PFSK-1 (cell line): ENCODE measurements around the gene BAIAP2L1.

Source experiments
- FOXP2 ChIP-seq: optimal IDR thresholded peaks from 2 replicates; pipeline ENCODE3; 2011; ENCODE audit warnings: borderline replicate concordance, control low read depth, inconsistent platforms; ENCODE audit not compliant: insufficient read depth; ENCODE audit errors: extremely low read length, extremely low read depth
- POLR2AphosphoS5 ChIP-seq: IDR thresholded peaks from 2 replicates; pipeline ENCODE4 v1.6.1; 2012; ENCODE audit warnings: low read depth, mild to moderate bottlenecking, control low read depth, low read length, moderate library complexity
- TF ChIP-seq, protein P1 (sequence below), 2 experiments: IDR thresholded peaks; 2 replicates each; pipeline versions ENCODE4 v1.6.1 to v1.8.0; 2011 to 2012; ENCODE audit warnings: low read depth in 2 of 2, low read length in 2 of 2, control low read depth in 1 of 2, inconsistent platforms in 1 of 2, mild to moderate bottlenecking in 1 of 2, moderate library complexity in 1 of 2; ENCODE audit not compliant: insufficient read depth in 1 of 2

DNA sequence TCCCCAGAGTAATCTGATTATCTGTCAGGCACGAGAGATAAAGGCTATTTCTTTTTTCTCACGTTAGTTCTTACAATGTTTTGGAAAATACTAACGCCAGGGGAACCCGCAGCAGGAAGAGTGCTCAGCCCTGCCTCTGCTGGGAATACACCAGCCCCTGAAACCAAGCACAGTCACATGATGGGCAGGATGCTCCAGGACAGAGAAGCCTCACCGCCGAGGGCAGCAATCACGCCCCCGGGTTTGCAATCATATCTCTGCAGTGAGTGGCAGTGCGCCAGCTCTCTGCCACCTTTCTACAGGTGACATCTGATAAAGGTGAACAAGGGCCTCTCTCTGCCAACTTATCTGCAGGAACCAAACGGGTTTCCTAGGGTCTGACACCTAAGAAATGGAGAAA lies 79.6 kb downstream of the BAIAP2L1 start:
- TF ChIP-seq FOXP2 (no peak), POLR2AphosphoS5 (no peak)
- TF ChIP-seq, protein P1, sequence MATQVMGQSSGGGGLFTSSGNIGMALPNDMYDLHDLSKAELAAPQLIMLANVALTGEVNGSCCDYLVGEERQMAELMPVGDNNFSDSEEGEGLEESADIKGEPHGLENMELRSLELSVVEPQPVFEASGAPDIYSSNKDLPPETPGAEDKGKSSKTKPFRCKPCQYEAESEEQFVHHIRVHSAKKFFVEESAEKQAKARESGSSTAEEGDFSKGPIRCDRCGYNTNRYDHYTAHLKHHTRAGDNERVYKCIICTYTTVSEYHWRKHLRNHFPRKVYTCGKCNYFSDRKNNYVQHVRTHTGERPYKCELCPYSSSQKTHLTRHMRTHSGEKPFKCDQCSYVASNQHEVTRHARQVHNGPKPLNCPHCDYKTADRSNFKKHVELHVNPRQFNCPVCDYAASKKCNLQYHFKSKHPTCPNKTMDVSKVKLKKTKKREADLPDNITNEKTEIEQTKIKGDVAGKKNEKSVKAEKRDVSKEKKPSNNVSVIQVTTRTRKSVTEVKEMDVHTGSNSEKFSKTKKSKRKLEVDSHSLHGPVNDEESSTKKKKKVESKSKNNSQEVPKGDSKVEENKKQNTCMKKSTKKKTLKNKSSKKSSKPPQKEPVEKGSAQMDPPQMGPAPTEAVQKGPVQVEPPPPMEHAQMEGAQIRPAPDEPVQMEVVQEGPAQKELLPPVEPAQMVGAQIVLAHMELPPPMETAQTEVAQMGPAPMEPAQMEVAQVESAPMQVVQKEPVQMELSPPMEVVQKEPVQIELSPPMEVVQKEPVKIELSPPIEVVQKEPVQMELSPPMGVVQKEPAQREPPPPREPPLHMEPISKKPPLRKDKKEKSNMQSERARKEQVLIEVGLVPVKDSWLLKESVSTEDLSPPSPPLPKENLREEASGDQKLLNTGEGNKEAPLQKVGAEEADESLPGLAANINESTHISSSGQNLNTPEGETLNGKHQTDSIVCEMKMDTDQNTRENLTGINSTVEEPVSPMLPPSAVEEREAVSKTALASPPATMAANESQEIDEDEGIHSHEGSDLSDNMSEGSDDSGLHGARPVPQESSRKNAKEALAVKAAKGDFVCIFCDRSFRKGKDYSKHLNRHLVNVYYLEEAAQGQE (IDR thresholded peaks at IDR 0.05; ENCODE audit: insufficient read depth in 1 of 2, low read depth in 2 of 2, low read length in 2 of 2) = no peak
